ENCODE data around the gene NEO1.

Gene NEO1

DNA sequence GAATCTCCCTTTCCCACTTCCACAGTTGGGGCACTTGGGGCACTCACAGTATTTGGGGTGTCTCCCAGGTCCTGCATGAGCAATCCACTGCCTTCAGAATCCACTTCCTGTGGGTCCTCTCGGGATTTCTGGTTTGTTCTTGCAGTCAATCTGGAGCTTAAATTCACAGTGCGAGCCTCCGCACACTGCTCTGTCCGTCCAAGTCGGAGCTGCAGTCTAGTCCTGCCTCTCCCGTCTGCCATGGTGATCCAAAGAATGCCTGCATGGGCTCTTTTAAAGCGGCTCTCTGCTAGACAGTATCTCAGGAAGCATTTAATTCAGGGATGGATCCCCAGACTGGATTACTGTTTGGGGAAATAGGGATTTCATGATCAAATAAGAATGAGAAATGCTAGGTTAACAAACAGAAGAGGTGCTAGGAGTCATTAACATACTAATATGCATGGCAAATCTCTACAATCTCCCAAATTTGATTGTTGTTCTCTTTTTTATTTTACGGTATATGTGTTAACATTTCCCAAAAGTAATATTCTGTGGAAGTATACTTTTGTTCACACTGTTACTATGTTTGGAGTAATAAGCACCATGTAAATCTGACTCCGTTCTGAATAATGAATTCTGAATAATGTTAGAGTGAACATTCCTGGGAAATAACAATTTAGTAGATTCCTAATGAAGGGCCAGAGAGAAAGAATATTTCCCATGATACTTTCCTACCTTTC is 174.0 kb downstream of the NEO1 start:
- TF ChIP-seq, protein P1, sequence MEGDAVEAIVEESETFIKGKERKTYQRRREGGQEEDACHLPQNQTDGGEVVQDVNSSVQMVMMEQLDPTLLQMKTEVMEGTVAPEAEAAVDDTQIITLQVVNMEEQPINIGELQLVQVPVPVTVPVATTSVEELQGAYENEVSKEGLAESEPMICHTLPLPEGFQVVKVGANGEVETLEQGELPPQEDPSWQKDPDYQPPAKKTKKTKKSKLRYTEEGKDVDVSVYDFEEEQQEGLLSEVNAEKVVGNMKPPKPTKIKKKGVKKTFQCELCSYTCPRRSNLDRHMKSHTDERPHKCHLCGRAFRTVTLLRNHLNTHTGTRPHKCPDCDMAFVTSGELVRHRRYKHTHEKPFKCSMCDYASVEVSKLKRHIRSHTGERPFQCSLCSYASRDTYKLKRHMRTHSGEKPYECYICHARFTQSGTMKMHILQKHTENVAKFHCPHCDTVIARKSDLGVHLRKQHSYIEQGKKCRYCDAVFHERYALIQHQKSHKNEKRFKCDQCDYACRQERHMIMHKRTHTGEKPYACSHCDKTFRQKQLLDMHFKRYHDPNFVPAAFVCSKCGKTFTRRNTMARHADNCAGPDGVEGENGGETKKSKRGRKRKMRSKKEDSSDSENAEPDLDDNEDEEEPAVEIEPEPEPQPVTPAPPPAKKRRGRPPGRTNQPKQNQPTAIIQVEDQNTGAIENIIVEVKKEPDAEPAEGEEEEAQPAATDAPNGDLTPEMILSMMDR (IDR thresholded peaks at IDR 0.05; ENCODE audit: low read depth, low read length), result no peak
- DNase-seq (ENCODE audit: extremely low read depth, low read depth), result no peak

DNA sequence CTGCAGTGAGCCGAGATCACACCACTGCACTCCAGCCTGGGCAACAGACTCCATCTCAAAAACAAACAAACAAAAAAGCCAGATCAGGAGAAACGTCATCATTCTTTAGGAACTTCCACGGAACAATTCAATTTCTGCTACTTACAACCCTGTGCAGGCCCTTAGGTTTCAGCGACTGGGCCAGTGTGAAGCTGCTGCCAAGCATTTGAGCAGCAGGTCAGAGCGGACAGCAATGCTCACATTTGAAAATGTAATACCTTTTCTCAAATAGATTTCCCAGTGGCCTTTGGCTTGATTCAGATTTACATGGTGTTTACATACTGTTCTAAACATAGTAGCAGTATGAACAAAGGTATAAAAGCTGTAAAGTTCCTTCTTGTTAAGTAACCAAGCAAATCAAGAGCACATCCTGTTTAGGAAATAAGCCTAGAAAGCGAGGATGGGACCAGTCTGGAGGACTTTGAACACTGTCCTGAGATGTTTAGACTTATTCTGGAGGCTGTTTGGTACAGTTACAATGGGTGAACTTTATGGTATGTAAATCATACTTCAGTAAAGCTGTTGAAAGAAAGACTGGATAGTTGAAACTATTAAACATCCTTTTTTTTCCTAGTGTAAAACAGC is 175.3 kb downstream of the NEO1 start:
- DNase-seq (ENCODE audit: extremely low read depth, low read depth), result no peak
- TF ChIP-seq, protein P1 (IDR thresholded peaks at IDR 0.05; ENCODE audit: low read depth, low read length), result no peak

DNA sequence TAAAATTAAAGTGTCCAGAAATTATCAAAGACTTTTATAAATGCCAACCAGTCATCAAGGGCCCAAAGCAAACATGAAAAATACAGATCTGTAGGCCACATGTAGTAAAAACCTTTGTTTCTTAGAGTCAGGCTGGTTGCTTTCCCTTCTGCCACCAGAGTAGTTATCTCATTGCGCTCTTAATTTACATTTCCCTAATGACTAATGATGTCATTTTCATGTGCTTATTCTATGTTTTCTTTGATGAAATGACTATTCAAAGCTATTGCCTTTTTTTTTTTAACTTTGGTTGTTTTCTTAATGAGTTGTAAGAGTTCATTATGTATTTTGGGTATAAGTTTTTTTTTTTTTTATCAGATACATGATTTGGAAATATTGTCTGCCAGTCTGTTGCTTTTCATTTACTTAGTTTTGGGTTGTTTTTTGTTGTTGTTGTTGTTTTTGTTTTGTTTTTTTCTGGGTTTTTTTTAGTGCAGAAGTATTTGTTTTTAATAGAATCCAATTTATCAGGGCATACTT is 175.9 kb downstream of the NEO1 start:
- DNase-seq (ENCODE audit: extremely low read depth, low read depth), result no peak
- TF ChIP-seq, protein P1 (IDR thresholded peaks at IDR 0.05; ENCODE audit: low read depth, low read length), result no peak

DNA sequence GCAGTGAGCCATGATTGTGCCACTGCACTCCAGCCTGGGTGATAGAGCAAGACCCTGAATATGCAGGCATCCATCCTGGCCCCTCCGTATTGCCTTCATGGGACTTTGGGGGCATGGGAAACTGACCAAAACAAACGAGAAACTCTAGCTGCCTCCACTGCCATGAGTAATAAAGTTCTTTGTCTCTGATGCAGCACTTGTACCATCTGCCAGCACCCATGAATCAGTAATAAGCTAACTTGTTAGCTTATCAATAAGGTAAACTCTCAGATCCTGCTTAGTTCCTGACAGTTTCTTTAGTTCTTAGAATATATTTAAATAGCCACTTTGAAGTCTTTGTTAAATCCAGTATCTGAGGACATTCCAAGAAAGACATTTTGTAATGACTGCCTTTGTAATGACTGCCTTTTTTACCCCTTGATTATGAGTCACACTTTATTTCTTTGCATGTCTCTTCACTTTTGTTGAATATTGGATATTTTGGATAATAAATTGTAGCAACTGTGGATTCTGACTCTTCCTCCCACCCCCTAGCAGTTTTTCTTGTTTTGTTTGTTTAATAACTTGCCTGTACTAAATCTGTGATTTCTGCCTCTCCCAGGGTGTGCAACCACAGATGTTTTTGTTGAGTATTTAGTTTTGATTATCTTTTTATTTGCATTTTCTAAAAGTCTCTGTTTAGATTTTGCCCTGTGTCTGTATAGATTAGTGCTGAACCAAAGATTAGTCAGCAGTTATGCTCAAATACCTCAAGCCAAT is 179.6 kb downstream of the NEO1 start:
- TF ChIP-seq, protein P1 (IDR thresholded peaks at IDR 0.05; ENCODE audit: low read depth, low read length), result no peak
- no peak for DNase-seq (ENCODE audit: extremely low read depth, low read depth)

DNA sequence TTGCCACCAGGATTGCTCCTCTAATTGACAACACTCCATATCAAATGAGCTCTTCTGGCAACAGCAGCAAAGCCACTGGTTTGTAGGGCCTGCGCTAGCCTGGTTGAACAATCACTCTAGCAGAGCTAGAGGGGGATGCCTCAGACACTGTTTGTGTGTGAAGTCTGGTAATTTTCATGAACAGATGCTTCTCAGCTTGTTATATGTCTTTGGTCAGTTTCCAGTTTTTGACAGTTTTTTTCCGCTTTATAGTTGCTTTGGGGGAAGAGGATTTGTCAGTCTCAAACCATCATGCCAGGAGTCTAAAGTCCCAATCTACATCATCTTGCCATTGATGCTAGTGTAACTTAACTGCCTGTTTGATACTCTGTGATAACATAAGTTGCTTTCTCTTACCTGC is 180.5 kb downstream of the NEO1 start:
- no peak for DNase-seq (ENCODE audit: extremely low read depth, low read depth)
- TF ChIP-seq, protein P1 (IDR thresholded peaks at IDR 0.05; ENCODE audit: low read depth, low read length), result no peak

DNA sequence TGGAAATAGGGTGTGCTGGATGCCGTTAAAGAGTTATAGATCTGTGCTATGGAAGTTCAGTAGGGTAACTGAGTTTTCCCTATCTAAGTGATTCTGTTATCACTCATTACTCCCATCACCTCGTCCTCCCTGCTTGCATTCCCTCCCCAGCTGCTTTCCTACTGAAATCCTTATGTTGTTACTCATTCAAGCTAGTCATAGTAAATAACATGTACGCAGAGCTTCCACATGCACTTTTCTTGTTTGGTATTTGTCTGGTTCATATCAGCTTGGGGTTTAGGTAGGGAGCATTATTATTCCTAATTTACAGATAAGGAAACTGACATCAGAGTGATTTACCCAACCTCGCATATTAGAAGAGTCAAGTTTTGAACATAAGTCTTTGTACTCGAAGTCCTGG is 181.4 kb downstream of the NEO1 start:
- no peak for DNase-seq (ENCODE audit: extremely low read depth, low read depth)
- TF ChIP-seq, protein P1 (IDR thresholded peaks at IDR 0.05; ENCODE audit: low read depth, low read length), result no peak

DNA sequence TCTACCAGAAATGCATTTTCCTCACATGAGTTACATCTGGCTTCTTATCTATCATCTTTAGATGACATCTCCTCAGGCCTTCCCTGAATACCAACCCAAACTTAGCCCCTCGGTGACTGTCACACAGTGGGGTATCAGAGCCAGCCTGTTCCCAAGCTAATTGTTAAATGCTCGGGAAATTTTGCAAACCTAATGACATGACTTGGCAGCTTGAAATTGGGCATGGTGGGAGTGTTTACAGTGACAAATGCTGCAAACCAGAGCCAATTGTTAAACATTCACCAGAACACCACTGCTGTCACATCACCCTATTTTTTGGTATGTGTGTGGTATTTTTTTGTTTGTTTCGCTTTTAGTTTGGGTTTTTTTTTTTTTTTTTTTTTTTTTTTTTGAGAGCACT is 185.6 kb downstream of the NEO1 start:
- DNase-seq (ENCODE audit: extremely low read depth, low read depth), result no peak

More for the DNA sequence above, 185.6 kb downstream of the NEO1 start:
- TF ChIP-seq, protein P1 (IDR thresholded peaks at IDR 0.05; ENCODE audit: low read depth, low read length), result no peak
